IMR-90 (cell line): ENCODE results near the gene TM4SF1. TPM values are rescaled to one million over a fixed set of nuclear protein-coding genes. Genes with fewer than 3 reads are reported as not detected.

ENCODE experiments used
- ATAC-seq: fragments of 200-7000 bp; cut with Tn5 transposase; 2 replicates; pipeline ENCODE4 v1.9.1; 2020; ENCODE audit warnings: low read depth, mild to moderate bottlenecking, moderate library complexity
- BruUV-seq: library from RNA; stranded (reverse); fragments of 400-500 nt; replicated peaks from 2 replicates; lab custom pipeline; 2021; lab: Mats Ljungman, UMichigan
- CTCF ChIA-PET: fragments of 300-600 bp; formaldehyde crosslinking; extraction: SDS; loops from one replicate; lab custom pipeline; 2021; ENCODE audit warnings: antibody characterized with exemption; lab: Yijun Ruan, JAX
- POLR2A ChIA-PET: fragments of 300-600 bp; sonication (Branson Sonifier 250); formaldehyde crosslinking; loops from one replicate; lab custom pipeline; 2022; ENCODE audit warnings: antibody characterized with exemption; ENCODE audit not compliant: unreplicated experiment; lab: Charles Lee
- DNase-seq: peaks from one replicate; pipeline ENCODE4 v3.0.0; 2013
- H2AFZ ChIP-seq: replicated peaks from 2 replicates; pipeline ENCODE3; 2013; ENCODE audit warnings: low read length, mild to moderate bottlenecking; ENCODE audit not compliant: poor library complexity
- H2AK5ac ChIP-seq: 2 replicates; pipeline ENCODE4 v1.6.1; 2013; ENCODE audit warnings: low read depth, low read length, inconsistent platforms
- H2AK9ac ChIP-seq: replicated peaks from 2 replicates; pipeline ENCODE3; 2013; ENCODE audit warnings: mild to moderate bottlenecking, low read depth, low read length, moderate library complexity; ENCODE audit not compliant: poor library complexity
- H2BK120ac ChIP-seq: 2 replicates; pipeline ENCODE4 v1.6.1; 2013; ENCODE audit warnings: low read depth, low read length, inconsistent platforms
- H2BK15ac ChIP-seq: 3 replicates; pipeline ENCODE4 v1.6.1; 2013; ENCODE audit warnings: low read depth, low read length, inconsistent platforms
- H2BK20ac ChIP-seq: 2 replicates; pipeline ENCODE4 v1.6.1; 2013; ENCODE audit warnings: low read depth, mild to moderate bottlenecking, inconsistent platforms, low read length, moderate library complexity
- H2BK5ac ChIP-seq: 2 replicates; pipeline ENCODE4 v1.6.1; 2013; ENCODE audit warnings: mild to moderate bottlenecking, low read depth, low read length, inconsistent platforms; ENCODE audit not compliant: poor library complexity, severe bottlenecking
- H3K14ac ChIP-seq: replicated peaks from 2 replicates; pipeline ENCODE4 v1.6.1; 2013; ENCODE audit warnings: low read depth, low read length, inconsistent platforms
- H3K18ac ChIP-seq: 2 replicates; pipeline ENCODE4 v1.6.1; 2013; ENCODE audit warnings: low read depth, low read length, control low read depth
- H3K23ac ChIP-seq: 2 replicates; pipeline ENCODE4 v1.6.1; 2013; ENCODE audit warnings: low read depth, low read length, inconsistent platforms
- H3K27ac ChIP-seq: 2 replicates; pipeline ENCODE4 v1.5.1; 2013; ENCODE audit warnings: mild to moderate bottlenecking, control low read depth, low read length; ENCODE audit not compliant: insufficient read depth
- H3K27me3 ChIP-seq: 2 replicates; pipeline ENCODE4 v1.6.1; 2013; ENCODE audit warnings: low read length; ENCODE audit not compliant: control insufficient read depth, insufficient read depth
- H3K36me3 ChIP-seq: 2 replicates; pipeline ENCODE4 v1.6.1; 2013; ENCODE audit warnings: low read length, mixed read lengths; ENCODE audit not compliant: control insufficient read depth, insufficient read depth
- H3K4ac ChIP-seq: 2 replicates; pipeline ENCODE4 v1.6.1; 2013; ENCODE audit warnings: low read depth, low read length, inconsistent platforms
- H3K4me1 ChIP-seq: 2 replicates; pipeline ENCODE4 v1.6.1; 2013; ENCODE audit warnings: low read length, mixed read lengths; ENCODE audit not compliant: control insufficient read depth, insufficient read depth
- H3K4me2 ChIP-seq: 2 replicates; pipeline ENCODE4 v1.6.1; 2013; ENCODE audit warnings: low read depth, mild to moderate bottlenecking, control low read depth, low read length, moderate library complexity
- H3K4me3 ChIP-seq: 2 replicates; pipeline ENCODE4 v1.5.1; 2013; ENCODE audit warnings: low read depth, mild to moderate bottlenecking, control low read depth, low read length, moderate library complexity; ENCODE audit not compliant: insufficient read depth
- H3K56ac ChIP-seq: 2 replicates; pipeline ENCODE4 v1.6.1; 2013; ENCODE audit warnings: low read length, inconsistent platforms; ENCODE audit not compliant: insufficient read depth; ENCODE audit errors: extremely low read depth
- H3K79me1 ChIP-seq, 2 experiments: 2 replicates each; pipeline ENCODE4 v1.6.1; 2013; ENCODE audit warnings: low read length in 2 of 2, inconsistent platforms in 1 of 2, low read depth in 1 of 2
- H3K9ac ChIP-seq: 2 replicates; pipeline ENCODE4 v1.6.1; 2013; ENCODE audit warnings: low read depth, low read length, control low read depth
- H3K9me1 ChIP-seq: 2 replicates; pipeline ENCODE4 v1.6.1; 2013; ENCODE audit warnings: low read length, inconsistent platforms; ENCODE audit not compliant: insufficient read depth
- H3K9me3 ChIP-seq: 2 replicates; pipeline ENCODE4 v1.6.1; 2013; ENCODE audit warnings: low read length; ENCODE audit not compliant: control insufficient read depth, insufficient read depth
- H4K20me1 ChIP-seq: 2 replicates; pipeline ENCODE4 v1.6.1; 2013; ENCODE audit warnings: low read length, inconsistent platforms; ENCODE audit not compliant: insufficient read depth
- H4K5ac ChIP-seq: 2 replicates; pipeline ENCODE4 v1.6.1; 2013; ENCODE audit warnings: mild to moderate bottlenecking, low read depth, low read length, control low read depth
- H4K8ac ChIP-seq, 2 experiments: 2 replicates each; pipeline ENCODE4 v1.6.1; 2013; ENCODE audit warnings: low read depth in 2 of 2, low read length in 2 of 2, control low read depth in 1 of 2, inconsistent platforms in 1 of 2
- H4K91ac ChIP-seq: 2 replicates; pipeline ENCODE4 v1.6.1; 2013; ENCODE audit warnings: low read depth, low read length, inconsistent platforms; ENCODE audit not compliant: insufficient read depth
- BHLHE40 ChIP-seq: fragments of 150-350 bp; IDR thresholded peaks from 2 replicates; pipeline ENCODE4 v1.6.1; 2016; ENCODE audit warnings: mild to moderate bottlenecking, low read depth, low read length
- CEBPB ChIP-seq: IDR thresholded peaks from 2 replicates; pipeline ENCODE4 v1.6.1; 2012; ENCODE audit warnings: low read depth, low read length, improper control_type of control experiment
- CHD1 ChIP-seq: IDR thresholded peaks from 2 replicates; pipeline ENCODE4 v1.6.1; 2012; ENCODE audit warnings: low read depth, low read length, improper control_type of control experiment
- ELK1 ChIP-seq: fragments of 150-350 bp; IDR thresholded peaks from 2 replicates; pipeline ENCODE4 v1.6.1; 2016; ENCODE audit warnings: low read depth, mild to moderate bottlenecking, low read length, moderate library complexity, borderline replicate concordance
- FOS ChIP-seq: fragments of 150-350 bp; IDR thresholded peaks from 2 replicates; pipeline ENCODE4 v1.6.1; 2016; ENCODE audit warnings: low read depth, low read length
- MAFK ChIP-seq: IDR thresholded peaks from 2 replicates; pipeline ENCODE4 v1.6.1; 2012; ENCODE audit warnings: low read depth, low read length, improper control_type of control experiment
- MAZ ChIP-seq: IDR thresholded peaks from 2 replicates; pipeline ENCODE4 v1.6.1; 2012; ENCODE audit warnings: low read depth, mild to moderate bottlenecking, low read length, improper control_type of control experiment, moderate library complexity, borderline replicate concordance
- MXI1 ChIP-seq: IDR thresholded peaks from 2 replicates; pipeline ENCODE4 v1.6.1; 2012; ENCODE audit warnings: low read depth, mild to moderate bottlenecking, low read length, moderate library complexity, borderline replicate concordance
- NFE2L2 ChIP-seq: fragments of 150-350 bp; IDR thresholded peaks from 2 replicates; pipeline ENCODE4 v1.6.1; 2016; ENCODE audit warnings: low read depth, mild to moderate bottlenecking, low read length
- POLR2A ChIP-seq: IDR thresholded peaks from 2 replicates; pipeline ENCODE4 v1.6.1; 2012; ENCODE audit warnings: mild to moderate bottlenecking, low read depth, low read length
- RAD21 ChIP-seq: IDR thresholded peaks from 2 replicates; pipeline ENCODE4 v1.6.1; 2012; ENCODE audit warnings: low read length, improper control_type of control experiment
- RCOR1 ChIP-seq: IDR thresholded peaks from 2 replicates; pipeline ENCODE4 v1.6.1; 2012; ENCODE audit warnings: mild to moderate bottlenecking, low read length, improper control_type of control experiment; ENCODE audit not compliant: insufficient replicate concordance
- RFX5 ChIP-seq: IDR thresholded peaks from 2 replicates; pipeline ENCODE4 v1.8.0; 2012; ENCODE audit warnings: low read depth, mild to moderate bottlenecking, low read length, moderate library complexity
- SMC3 ChIP-seq: fragments of 150-350 bp; IDR thresholded peaks from 2 replicates; pipeline ENCODE4 v1.6.1; 2016; ENCODE audit warnings: low read depth, mild to moderate bottlenecking, antibody characterized with exemption, low read length, moderate library complexity
- USF2 ChIP-seq: fragments of 150-350 bp; IDR thresholded peaks from 2 replicates; pipeline ENCODE4 v1.6.1; 2017; ENCODE audit warnings: mild to moderate bottlenecking, antibody characterized with exemption, low read length, low read depth
- dilution Hi-C: fragments of 300-500 bp; cut with HindIII; formaldehyde crosslinking; loops from one replicate; pipeline ENCODE4 v1.14.3; 2018; ENCODE audit warnings: low sequenced_read_pairs; ENCODE audit not compliant: unreplicated experiment
- in situ Hi-C: fragments of 300-500 bp; cut with MboI; formaldehyde crosslinking; loops from 3 replicates; pipeline ENCODE4 v1.14.3; 2019; ENCODE audit warnings: low sequenced_read_pairs, inconsistent platforms, mixed read lengths
- intact Hi-C: fragments of 100-400 bp; cut with micrococcal nuclease; formaldehyde crosslinking; loops from 2 replicates; pipeline ENCODE4 v1.10.0; 2022
- polyA plus RNA-seq, 3 experiments: library from polyadenylated mRNA; depleted of rRNA; stranded (reverse); fragments of >200 nt; gene quantifications; 2 replicates each; pipeline ENCODE4 v1.2.3, GENCODE V29; 2012; ENCODE audit warnings: low replicate concordance in 1 of 3
- total RNA-seq: library from RNA; depleted of rRNA; stranded (reverse); fragments of >200 nt; gene quantifications from 2 replicates; pipeline ENCODE4 v1.2.3, GENCODE V29; 2012

Gene TM4SF1
- total and polyA plus RNA-seq, 2 of the 4 experiments (the other 2 are of a cell fraction) = 232 to 302 TPM

GRCh38 chr3:149333176-149333859, 44.1 kb downstream of the TM4SF1 start, which contains the start of gene TM4SF18 (continued):
- TF ChIP-seq MAZ = no peak

- in situ Hi-C loops (loop anchor here (10.0 kb wide), 1 partner anchor 378 kb away; no protein-coding TSS in a partner anchor), intact Hi-C loops (no loop called here), dilution Hi-C loops (no loop called here)
- Histone ChIP-seq H3K4ac (peak overlapping the region; percentile 68; the same call in 1 of the 2 replicates), H4K8ac (peak overlapping the region; percentile 11 to 73), H4K5ac (0 out of 2 replicates have a peak overlapping the region, but pooled peaks have one; percentile 39), H4K91ac (peak overlapping the region; percentile 42), H3K36me3 (no peaks in the 10 kb centered on the region), H2AK5ac (peak overlapping the region; percentile 32; the same call in 1 of the 2 replicates), H3K9ac (no peak overlapping the region), H2AK9ac (no peak overlapping the region), H3K79me1 (no peaks in the 10 kb centered on the region; a peak in 1 of 4 replicates), H2BK15ac (peak overlapping the region; percentile 88; the same call in 2 of the 3 replicates), H2BK120ac (peak overlapping the region; percentile 82), H2AFZ (no peak overlapping the region), H3K56ac (0 out of 2 replicates have a peak overlapping the region, but pooled peaks have one; percentile 30), H3K9me3 (no peaks in the 10 kb centered on the region), H2BK20ac (peak overlapping the region; percentile 88), H3K4me3 (no peak overlapping the region), H3K4me1 (peaks cover 3% of the 10 kb centered on the region), H3K4me2 (no peak overlapping the region), H3K27ac (no peak overlapping the region), H3K14ac (peak overlapping the region; percentile 61; the same call in 1 of the 2 replicates), H3K9me1 (no peaks in the 10 kb centered on the region; the same call in 1 of the 2 replicates), H4K20me1 (no peaks in the 10 kb centered on the region), H3K27me3 (no peaks in the 10 kb centered on the region), H2BK5ac (peak overlapping the region; percentile 50), H3K18ac (no peak overlapping the region), H3K23ac (peak overlapping the region; percentile 62)
- POLR2A ChIA-PET = no interaction called here
- ATAC-seq = no peak
- BruUV-seq = no TSS peak
- CTCF ChIA-PET = interaction anchor here (0.6 to 1.8 kb wide), 3 partner anchors 46 to 377 kb away, joined by 3 to 7 read pairs (median 3); no protein-coding TSS in a partner anchor
- DNase-seq = no peak
- TF ChIP-seq MAFK = no peak
- no peak for TF ChIP-seq MXI1
- no peak for TF ChIP-seq BHLHE40
- no peak for TF ChIP-seq CHD1
- no peak for TF ChIP-seq RCOR1
- TF ChIP-seq MAZ = no peak
- no peak for TF ChIP-seq FOS
- no peak for TF ChIP-seq RFX5
- TF ChIP-seq ELK1 = no peak
- no peak for TF ChIP-seq NFE2L2
- no peak for TF ChIP-seq RAD21
- no peak for TF ChIP-seq SMC3
- TF ChIP-seq POLR2A = no peak
- no peak for TF ChIP-seq USF2
- TF ChIP-seq CEBPB = no peak
Measured at GRCh38 chr3:149332771-149333170, 44.7 kb downstream of the TM4SF1 start.
